ENCODE results near the gene GORASP2.

The GORASP2 gene

DNA sequence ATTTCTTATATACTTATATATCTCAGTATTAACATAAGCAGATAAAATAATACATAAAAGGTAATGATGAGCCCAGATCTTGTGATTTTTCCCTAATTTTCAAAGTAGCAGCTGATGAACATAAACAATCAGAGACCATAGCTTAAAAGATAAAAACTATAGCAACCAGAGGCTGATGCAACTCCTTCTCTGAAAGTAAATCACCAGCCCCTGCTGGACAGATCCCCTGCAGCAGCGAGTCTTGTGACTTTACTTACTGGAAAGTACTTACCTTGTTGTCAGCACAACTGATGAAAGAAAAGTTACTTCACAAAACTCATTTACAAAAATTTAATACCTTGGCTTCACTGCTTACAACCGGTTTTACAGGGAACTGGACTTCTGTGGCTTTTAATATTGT, 67.3 kb downstream of the GORASP2 start:
- DNase-seq (ENCODE audit: low read depth, low spot score): no peak

DNA sequence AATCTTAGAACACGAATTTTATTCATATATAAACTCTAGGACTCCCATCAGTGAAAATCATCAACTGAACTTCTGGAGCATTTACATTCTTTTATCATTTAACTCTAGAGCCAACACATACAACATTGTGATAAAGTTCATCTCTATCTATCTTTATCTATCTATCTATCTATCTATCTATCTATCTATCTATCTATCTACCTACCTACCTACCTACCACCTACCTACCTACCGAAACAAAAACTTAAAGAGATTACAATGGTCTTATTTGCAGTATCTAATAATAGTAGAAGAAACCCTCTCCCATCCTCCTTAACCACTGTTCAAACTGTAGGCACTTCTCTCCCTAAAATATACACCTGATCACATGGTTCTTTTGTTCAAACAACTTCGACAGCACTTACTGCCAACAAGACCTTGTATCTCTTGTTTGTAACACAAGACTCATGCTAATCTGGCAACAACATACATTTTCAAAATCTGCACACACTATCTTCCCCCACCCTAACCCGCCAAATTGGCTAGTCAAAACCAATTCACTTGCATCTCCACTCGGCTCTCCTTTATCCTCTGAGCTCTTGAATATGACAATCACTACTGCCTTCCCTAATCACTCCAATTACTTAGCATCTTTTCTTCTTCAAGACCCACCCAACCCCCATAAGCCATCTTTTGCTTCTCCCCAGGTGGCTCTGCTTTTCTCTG, 69.0 kb downstream of the GORASP2 start:
- no peak for DNase-seq (ENCODE audit: low read depth, low spot score)

DNA sequence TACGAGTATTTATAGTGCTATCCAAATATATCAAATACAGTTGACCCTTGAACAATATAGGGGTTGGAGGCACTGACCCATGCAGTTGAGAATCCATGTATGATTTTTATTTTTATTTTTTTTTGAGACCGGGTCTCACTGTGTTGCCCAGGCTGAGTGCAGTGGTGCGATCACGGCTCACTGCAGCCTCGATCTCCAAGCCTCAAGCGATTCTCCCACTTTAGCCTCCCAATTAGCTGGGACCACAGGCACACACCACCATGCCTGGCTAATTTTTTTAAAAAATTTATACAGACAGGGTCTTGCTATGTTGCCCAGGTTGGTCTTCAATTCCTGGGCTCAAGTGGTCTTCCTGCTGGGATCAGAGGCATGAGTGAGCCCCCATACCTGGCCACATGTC, 70.6 kb downstream of the GORASP2 start:
- no peak for DNase-seq (ENCODE audit: low read depth, low spot score)

DNA sequence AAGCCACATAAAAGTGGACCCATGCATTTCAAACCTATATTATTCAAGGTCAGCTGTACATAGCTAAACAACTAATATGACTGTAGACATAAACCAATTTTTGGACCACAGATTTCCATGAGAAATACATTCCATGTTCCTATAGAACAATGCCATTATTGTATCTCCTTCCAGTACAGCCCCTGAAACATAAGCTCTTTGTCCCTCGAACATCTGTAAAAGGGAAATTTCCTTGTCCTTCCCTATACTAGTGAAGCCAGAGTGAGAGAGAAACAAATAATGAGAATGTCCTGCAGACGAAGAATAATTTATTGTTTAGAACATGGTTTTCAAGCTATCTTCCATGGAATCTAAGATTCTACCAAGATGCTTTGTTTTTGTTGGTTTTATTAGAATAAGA, 75.3 kb downstream of the GORASP2 start:
- no peak for DNase-seq (ENCODE audit: low read depth, low spot score)

DNA sequence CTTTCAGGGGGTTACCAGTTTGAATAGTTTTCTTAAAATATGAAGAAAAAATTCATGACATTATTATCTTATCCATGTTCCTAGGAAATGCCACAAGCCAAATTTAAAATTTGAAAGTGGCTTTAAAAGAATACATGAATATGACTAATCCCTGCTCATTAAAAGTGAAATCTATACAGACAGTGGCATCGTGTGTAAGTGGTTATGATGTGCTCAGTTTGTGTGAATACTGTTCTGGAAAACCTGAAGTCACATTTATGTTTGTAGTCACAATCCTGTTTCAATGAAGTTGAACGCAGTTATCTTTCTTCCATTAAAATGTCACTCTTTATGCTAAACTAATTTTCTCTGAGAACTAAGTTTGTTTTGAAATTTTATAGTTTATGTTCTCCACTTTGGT, 75.8 kb downstream of the GORASP2 start:
- DNase-seq (ENCODE audit: low read depth, low spot score): no peak

DNA sequence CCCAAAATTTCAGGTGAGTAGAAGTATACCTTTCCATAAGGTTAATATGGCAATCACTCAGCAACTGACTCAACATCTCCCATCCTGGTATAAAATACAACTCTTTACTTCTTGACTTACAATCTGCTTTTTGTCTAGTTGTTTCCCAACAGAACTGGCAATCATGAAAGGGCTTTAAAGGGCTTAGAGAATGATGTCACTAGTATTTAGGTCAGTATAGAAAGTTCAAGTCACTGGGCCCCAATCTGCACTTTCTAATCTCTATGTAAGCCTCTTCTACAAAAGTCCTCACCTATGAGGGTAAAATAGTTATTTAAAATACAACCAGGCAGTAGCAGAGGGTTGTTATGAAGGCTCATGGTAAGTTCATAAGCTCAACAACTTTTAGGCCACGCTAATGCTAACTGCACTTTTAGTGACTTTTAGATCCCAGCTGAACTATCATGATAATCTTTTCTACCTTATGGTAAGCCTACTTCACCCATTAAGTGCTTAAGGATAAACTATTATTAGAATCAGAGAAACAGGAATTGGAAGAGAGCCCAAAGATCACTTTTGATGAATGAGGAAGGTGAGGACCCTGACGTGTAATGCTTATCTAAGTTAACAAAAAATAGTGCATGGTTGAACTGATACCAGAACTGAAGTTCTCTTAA, 79.6 kb downstream of the GORASP2 start:
- DNase-seq (ENCODE audit: low read depth, low spot score): no peak

DNA sequence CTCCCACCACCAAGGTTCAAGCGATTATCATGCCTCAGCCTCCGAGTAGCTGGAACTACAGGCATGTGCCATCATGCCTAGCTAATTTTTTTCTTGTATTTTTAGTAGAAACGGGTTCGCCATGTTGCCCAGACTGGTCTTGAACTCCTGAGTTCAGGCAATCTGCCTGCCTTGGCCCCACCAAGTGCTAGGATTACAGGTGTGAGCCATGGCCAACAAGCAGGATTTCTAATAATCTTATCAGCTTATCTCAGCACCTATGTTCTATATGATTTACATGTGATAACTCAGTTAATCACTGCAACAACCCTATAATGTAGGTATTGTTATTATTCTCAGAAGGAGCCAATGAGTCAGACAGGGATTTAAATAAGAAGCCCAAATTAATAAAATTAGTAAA, 80.3 kb downstream of the GORASP2 start:
- no peak for DNase-seq (ENCODE audit: low read depth, low spot score)

DNA sequence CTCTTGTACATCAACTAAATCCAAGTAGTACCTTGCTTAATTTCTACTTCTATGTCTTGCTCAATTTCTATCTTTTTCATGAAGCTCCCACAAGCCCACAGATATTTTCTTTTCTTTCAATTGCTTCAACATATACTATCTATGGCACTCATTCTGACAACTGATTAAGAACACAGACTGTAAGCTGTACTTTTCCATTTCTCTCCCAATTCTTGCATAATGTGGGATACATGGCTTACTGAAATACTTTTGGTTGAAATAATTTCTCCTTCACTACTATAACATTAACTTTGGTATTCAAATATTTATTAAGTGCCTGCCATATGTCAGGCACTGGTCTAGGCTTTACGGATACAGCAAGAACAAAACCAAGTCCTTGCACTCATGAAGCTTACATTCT, 84.8 kb downstream of the GORASP2 start:
- DNase-seq (ENCODE audit: low read depth, low spot score): no peak

DNA sequence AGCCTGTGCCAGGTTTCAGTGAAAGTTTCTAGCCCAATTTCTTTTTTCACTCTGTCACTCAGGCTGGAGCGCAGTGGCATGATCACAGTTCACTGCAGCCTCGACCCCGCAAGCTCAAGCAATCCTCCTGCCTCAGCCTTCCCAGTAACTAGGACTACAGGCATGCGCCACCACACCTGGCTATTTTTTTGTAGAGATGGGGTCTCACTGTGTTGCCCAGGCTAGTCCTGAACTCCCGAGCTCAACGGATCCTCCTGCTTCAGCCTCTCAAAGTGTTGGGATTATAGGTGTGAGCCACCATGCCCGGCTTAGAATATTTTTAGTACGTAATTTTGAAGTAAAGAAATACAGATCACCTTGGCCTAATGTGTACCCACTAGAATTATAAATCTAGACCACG, 87.1 kb downstream of the GORASP2 start:
- no peak for DNase-seq (ENCODE audit: low read depth, low spot score)

Data from ELF-1 (cell line).